Fibroblast of the conjunctiva (primary cell): ENCODE data around the gene CEMIP.
A peak's percentile ranks its signal among the peaks of the same experiment; 100 is the strongest.

Experiments
- DNase-seq: peaks from one replicate; pipeline ENCODE4 v3.0.0-alpha.2; 2010; ENCODE audit warnings: low read depth

CEMIP gene

GRCh38 chr15:80778964-80779657 lies at the start of gene CEMIP:
CEMIP (plus strand) TSS chr15:80779370; CDS start chr15:80873880, 94,510 bp downstream.
- peak; percentile 41 for DNase-seq

GRCh38 chr15:80730387-80730786 lies 48.8 kb upstream of the CEMIP start:
- DNase-seq = no peak

- DNase-seq = no peak
Measured at GRCh38 chr15:80730926-80731325, 48.2 kb upstream of the CEMIP start.

- no peak for DNase-seq
Measured at GRCh38 chr15:80732167-80732566, 47.0 kb upstream of the CEMIP start.

GRCh38 chr15:80732818-80733217 lies 46.4 kb upstream of the CEMIP start:
- DNase-seq = no peak

GRCh38 chr15:80733460-80733859 lies 45.7 kb upstream of the CEMIP start:
- no peak for DNase-seq

- no peak for DNase-seq
Measured at GRCh38 chr15:80735344-80735743, 43.8 kb upstream of the CEMIP start.

- no peak for DNase-seq
Measured at GRCh38 chr15:80736560-80736959, 42.6 kb upstream of the CEMIP start.

- no peak for DNase-seq
Measured at GRCh38 chr15:80739919-80740318, 39.3 kb upstream of the CEMIP start.

GRCh38 chr15:80742081-80742480 lies 37.1 kb upstream of the CEMIP start:
- DNase-seq = no peak

- no peak for DNase-seq
Measured at GRCh38 chr15:80743189-80743833, 35.9 kb upstream of the CEMIP start.

- no peak for DNase-seq
Measured at GRCh38 chr15:80744415-80744814, 34.8 kb upstream of the CEMIP start.

- no peak for DNase-seq
Measured at GRCh38 chr15:80744826-80745225, 34.3 kb upstream of the CEMIP start.

- no peak for DNase-seq
Measured at GRCh38 chr15:80745888-80746287, 33.3 kb upstream of the CEMIP start.

- DNase-seq = no peak
Measured at GRCh38 chr15:80747317-80748053, 31.7 kb upstream of the CEMIP start.

GRCh38 chr15:80749589-80749988 lies 29.6 kb upstream of the CEMIP start:
- DNase-seq = no peak

GRCh38 chr15:80750575-80750974 lies 28.6 kb upstream of the CEMIP start:
- DNase-seq = no peak

- DNase-seq = no peak
Measured at GRCh38 chr15:80752204-80752603, 27.0 kb upstream of the CEMIP start.

GRCh38 chr15:80753161-80753560 lies 26.0 kb upstream of the CEMIP start:
- DNase-seq = no peak

- no peak for DNase-seq
Measured at GRCh38 chr15:80754014-80754413, 25.2 kb upstream of the CEMIP start.

- DNase-seq = no peak
Measured at GRCh38 chr15:80755885-80756284, 23.3 kb upstream of the CEMIP start.

GRCh38 chr15:80758130-80758745 lies 20.9 kb upstream of the CEMIP start:
- DNase-seq = no peak

GRCh38 chr15:80760960-80761359 lies 18.2 kb upstream of the CEMIP start:
- DNase-seq = no peak
